H9 (cell line): Measurements from ENCODE around the gene AGAP5. TPM values are rescaled to one million over a fixed set of nuclear protein-coding genes. Genes with fewer than 3 reads are reported as not detected.

Experiments
- DNase-seq: peaks from one replicate; pipeline ENCODE4 v3.0.0-alpha.2; 2017
- H2AFZ ChIP-seq: one replicate; pipeline ENCODE4 v1.6.1; 2013; ENCODE audit warnings: mild to moderate bottlenecking, low read length, control low read depth, moderate library complexity
- H2AK5ac ChIP-seq: 2 replicates; pipeline ENCODE4 v1.6.1; 2013; ENCODE audit warnings: low read length, control low read depth, mixed read lengths; ENCODE audit not compliant: insufficient read length
- H2BK120ac ChIP-seq: one replicate; pipeline ENCODE4 v1.6.1; 2013; ENCODE audit warnings: low read depth, mild to moderate bottlenecking, low read length, control low read depth, inconsistent platforms; ENCODE audit not compliant: poor library complexity, severe bottlenecking
- H2BK12ac ChIP-seq: 2 replicates; pipeline ENCODE4 v1.6.1; 2013; ENCODE audit warnings: low read length, control low read depth, mixed read lengths, low read depth; ENCODE audit not compliant: insufficient read length
- H2BK15ac ChIP-seq: 2 replicates; pipeline ENCODE4 v1.6.1; 2013; ENCODE audit warnings: low read depth, low read length, control low read depth
- H2BK20ac ChIP-seq: one replicate; pipeline ENCODE4 v1.6.1; 2013; ENCODE audit warnings: low read depth, mild to moderate bottlenecking, low read length, control low read depth, inconsistent platforms; ENCODE audit not compliant: poor library complexity, severe bottlenecking
- H2BK5ac ChIP-seq: 2 replicates; pipeline ENCODE4 v1.6.1; 2013; ENCODE audit warnings: low read length, control low read depth, mixed read lengths; ENCODE audit not compliant: insufficient read length
- H3K14ac ChIP-seq: 2 replicates; pipeline ENCODE4 v1.6.1; 2013; ENCODE audit warnings: low read length, control low read depth; ENCODE audit not compliant: insufficient read depth
- H3K18ac ChIP-seq: 2 replicates; pipeline ENCODE4 v1.6.1; 2013; ENCODE audit warnings: low read depth, mild to moderate bottlenecking, mixed read lengths, low read length, control low read depth; ENCODE audit not compliant: insufficient read length
- H3K23ac ChIP-seq: 2 replicates; pipeline ENCODE4 v1.6.1; 2013; ENCODE audit warnings: low read length, control low read depth, mixed read lengths, low read depth; ENCODE audit not compliant: insufficient read length
- H3K23me2 ChIP-seq: 2 replicates; pipeline ENCODE4 v1.6.1; 2013; ENCODE audit warnings: low read depth, mild to moderate bottlenecking, mixed read lengths, low read length, control low read depth; ENCODE audit not compliant: insufficient read length, poor library complexity, severe bottlenecking
- H3K27ac ChIP-seq: 2 replicates; pipeline ENCODE4 v1.5.1; 2013; ENCODE audit warnings: low read length, control low read depth, mixed read lengths, low read depth; ENCODE audit not compliant: insufficient read length
- H3K27me3 ChIP-seq: 2 replicates; pipeline ENCODE4 v1.6.1; 2013; ENCODE audit warnings: low read length, control low read depth, inconsistent platforms; ENCODE audit not compliant: insufficient read depth
- H3K4ac ChIP-seq: 2 replicates; pipeline ENCODE4 v1.6.1; 2013; ENCODE audit warnings: low read depth, mild to moderate bottlenecking, control low read depth, inconsistent platforms, low read length, moderate library complexity
- H3K4me1 ChIP-seq: 2 replicates; pipeline ENCODE4 v1.6.1; 2013; ENCODE audit warnings: low read length, control low read depth, inconsistent platforms; ENCODE audit not compliant: insufficient read depth
- H3K4me2 ChIP-seq: 2 replicates; pipeline ENCODE4 v1.6.1; 2013; ENCODE audit warnings: low read length, control low read depth, mixed read lengths; ENCODE audit not compliant: insufficient read length, insufficient read depth
- H3K56ac ChIP-seq: 2 replicates; pipeline ENCODE4 v1.6.1; 2013; ENCODE audit warnings: low read depth, mild to moderate bottlenecking, mixed read lengths, low read length, control low read depth; ENCODE audit not compliant: insufficient read length
- H3K79me1 ChIP-seq: 2 replicates; pipeline ENCODE4 v1.6.1; 2013; ENCODE audit warnings: low read depth, mild to moderate bottlenecking, moderate library complexity, low read length, control low read depth, inconsistent platforms; ENCODE audit not compliant: insufficient read depth, poor library complexity, severe bottlenecking
- H3K79me2 ChIP-seq: 2 replicates; pipeline ENCODE4 v1.6.1; 2013; ENCODE audit warnings: low read length, control low read depth, inconsistent platforms; ENCODE audit not compliant: insufficient read depth
- H3K9ac ChIP-seq: 2 replicates; pipeline ENCODE4 v1.6.1; 2013; ENCODE audit warnings: low read length, control low read depth, mixed read lengths; ENCODE audit not compliant: insufficient read length; ENCODE audit errors: extremely low read depth
- H3K9me3 ChIP-seq: one replicate; pipeline ENCODE4 v1.6.1; 2013; ENCODE audit warnings: low read depth, low read length, inconsistent platforms; ENCODE audit not compliant: control insufficient read depth
- H3T11ph ChIP-seq: one replicate; pipeline ENCODE4 v1.6.1; 2013; ENCODE audit warnings: mild to moderate bottlenecking, low read length, control low read depth, inconsistent platforms
- H4K20me1 ChIP-seq: one replicate; pipeline ENCODE4 v1.6.1; 2013; ENCODE audit not compliant: control insufficient read depth, insufficient read length, insufficient read depth
- H4K5ac ChIP-seq: 2 replicates; pipeline ENCODE4 v1.6.1; 2013; ENCODE audit warnings: low read depth, mild to moderate bottlenecking, mixed read lengths, low read length, control low read depth; ENCODE audit not compliant: insufficient read length
- H4K8ac ChIP-seq: replicated peaks from 2 replicates; pipeline ENCODE4 v1.6.1; 2013; ENCODE audit warnings: low read length, control low read depth, mixed read lengths, low read depth; ENCODE audit not compliant: insufficient read length
- H4K91ac ChIP-seq: 2 replicates; pipeline ENCODE4 v1.6.1; 2013; ENCODE audit warnings: low read depth, mild to moderate bottlenecking, moderate library complexity, mixed read lengths, low read length, control low read depth; ENCODE audit not compliant: insufficient read length
- H3K27ac Mint-ChIP-seq, 3 experiments: 2 replicates in 2 of 3; 3 replicates in 1 of 3; pipeline ENCODE4 v1.8.0; 2020 to 2021; ENCODE audit warnings: mixed read lengths in 3 of 3, mild to moderate bottlenecking in 1 of 3, moderate library complexity in 1 of 3
- H3K27me3 Mint-ChIP-seq: 2 replicates; pipeline ENCODE4 v1.8.0; 2021; ENCODE audit warnings: low read depth, mild to moderate bottlenecking, moderate library complexity, mixed read lengths
- H3K36me3 Mint-ChIP-seq, 3 experiments: 2 replicates in 2 of 3; 3 replicates in 1 of 3; pipeline ENCODE4 v1.8.0; 2020 to 2021; ENCODE audit warnings: low read depth in 3 of 3, mixed read lengths in 3 of 3; ENCODE audit not compliant: insufficient read depth in 1 of 3
- H3K4me1 Mint-ChIP-seq, 2 experiments: 2 replicates each; pipeline ENCODE4 v1.8.0; 2020; ENCODE audit warnings: mixed read lengths in 2 of 2
- H3K4me3 Mint-ChIP-seq, 2 experiments: 2 replicates in 1 of 2; 3 replicates in 1 of 2; pipeline ENCODE4 v1.8.0; 2020 to 2021; ENCODE audit warnings: mild to moderate bottlenecking in 2 of 2, mixed read lengths in 2 of 2, moderate library complexity in 1 of 2
- H3K9me3 Mint-ChIP-seq, 2 experiments: 2 replicates in 1 of 2; 3 replicates in 1 of 2; pipeline ENCODE4 v1.8.0; 2020; ENCODE audit warnings: mild to moderate bottlenecking in 2 of 2, mixed read lengths in 2 of 2, moderate library complexity in 1 of 2
- WGBS: extraction: QIAGEN DNeasy Blood & Tissue Kit; methylation state at CpG from one replicate; pipeline ENCODE4 v1.1.7; 2013; ENCODE audit warnings: missing lambda C conversion rate, low lambda C conversion rate, mixed read lengths; ENCODE audit not compliant: insufficient read length; ENCODE audit errors: extremely low coverage; 5-methylcytosine and 5-hydroxymethylcytosine counted together
- total RNA-seq: library from RNA; stranded (reverse); gene quantifications from 2 replicates; pipeline ENCODE4 v1.2.1, GENCODE V29; 2021
- TF ChIP-seq, protein P1 (sequence below): fragments of 200-600 bp; sonication (generic); conservative IDR thresholded peaks from 3 replicates; pipeline ENCODE4 v1.8.0; 2021; ENCODE audit warnings: antibody characterized with exemption, mild to moderate bottlenecking

The AGAP5 gene
- total RNA-seq, 1 experiment from 2014 or later: 5.2 TPM

DNA sequence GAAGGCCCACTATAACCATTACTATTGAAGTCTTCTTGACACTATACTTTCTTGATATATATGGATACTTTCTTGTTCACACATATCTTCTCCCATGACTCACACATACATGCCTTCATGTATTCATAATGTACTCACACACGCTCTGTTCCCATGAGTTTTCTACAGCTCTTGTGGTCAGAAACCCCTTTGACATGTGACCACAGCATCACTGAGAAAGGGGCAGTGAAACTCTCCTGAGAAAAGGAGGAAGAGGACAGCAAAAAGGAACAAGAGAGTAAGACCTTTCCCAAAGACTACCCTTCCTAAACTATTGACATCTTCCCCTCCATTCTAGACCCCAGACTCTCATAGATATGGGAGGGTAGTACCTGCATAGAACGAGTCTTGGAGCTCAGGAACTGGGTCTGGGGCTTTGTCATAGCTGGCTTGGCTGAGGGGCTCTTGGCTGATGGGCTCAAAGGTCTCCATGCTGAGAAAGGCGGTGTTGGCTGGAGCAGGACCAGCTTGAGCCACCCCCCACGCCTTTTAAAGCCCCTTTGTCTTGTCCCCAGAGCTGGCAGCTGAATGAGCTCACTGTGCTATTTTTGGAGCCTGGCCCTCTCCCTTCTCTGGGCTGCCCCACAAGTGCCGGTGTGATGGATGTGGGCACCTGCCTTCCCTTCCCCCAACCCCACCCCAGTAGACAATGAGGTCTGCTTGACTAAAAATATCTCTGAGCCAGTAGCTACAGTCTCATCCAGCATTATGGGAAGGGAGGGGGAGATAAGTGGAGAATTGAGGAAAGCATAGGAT lies 47.2 kb downstream of the AGAP5 start:
- Mint-ChIP-seq H3K27ac (no peak overlapping the region), H3K4me1 (peaks cover 16 to 22% of the 10 kb centered on the region in 2 experiments), H3K9me3 (no peaks in the 10 kb centered on the region), H3K36me3 (no peaks in the 10 kb centered on the region), H3K4me3 (no peak overlapping the region), H3K27me3 (no peaks in the 10 kb centered on the region; the same call in 1 of the 2 replicates)
- H2BK15ac ChIP-seq: no peak overlapping the region
- H2BK120ac ChIP-seq: no peak overlapping the region
- no peak overlapping the region for H3K27ac ChIP-seq
- H3K14ac ChIP-seq: no peak overlapping the region; the same call in 1 of the 2 replicates
- no peak for DNase-seq
- H3K79me1 ChIP-seq: no peaks in the 10 kb centered on the region
- no peaks in the 10 kb centered on the region for H4K20me1 ChIP-seq
- no CpG with 5 or more reads among the region's 5 CpGs for WGBS
- H3K4me1 ChIP-seq: peaks cover 3% of the 10 kb centered on the region; the same call in 1 of the 2 replicates
- no peak overlapping the region for H3K9ac ChIP-seq
- H3K9me3 ChIP-seq: no peaks in the 10 kb centered on the region
- no peak overlapping the region for H3K23ac ChIP-seq
- H4K91ac ChIP-seq: no peak overlapping the region
- H2BK20ac ChIP-seq: no peak overlapping the region
- H4K5ac ChIP-seq: no peak overlapping the region
- TF ChIP-seq, protein P1, sequence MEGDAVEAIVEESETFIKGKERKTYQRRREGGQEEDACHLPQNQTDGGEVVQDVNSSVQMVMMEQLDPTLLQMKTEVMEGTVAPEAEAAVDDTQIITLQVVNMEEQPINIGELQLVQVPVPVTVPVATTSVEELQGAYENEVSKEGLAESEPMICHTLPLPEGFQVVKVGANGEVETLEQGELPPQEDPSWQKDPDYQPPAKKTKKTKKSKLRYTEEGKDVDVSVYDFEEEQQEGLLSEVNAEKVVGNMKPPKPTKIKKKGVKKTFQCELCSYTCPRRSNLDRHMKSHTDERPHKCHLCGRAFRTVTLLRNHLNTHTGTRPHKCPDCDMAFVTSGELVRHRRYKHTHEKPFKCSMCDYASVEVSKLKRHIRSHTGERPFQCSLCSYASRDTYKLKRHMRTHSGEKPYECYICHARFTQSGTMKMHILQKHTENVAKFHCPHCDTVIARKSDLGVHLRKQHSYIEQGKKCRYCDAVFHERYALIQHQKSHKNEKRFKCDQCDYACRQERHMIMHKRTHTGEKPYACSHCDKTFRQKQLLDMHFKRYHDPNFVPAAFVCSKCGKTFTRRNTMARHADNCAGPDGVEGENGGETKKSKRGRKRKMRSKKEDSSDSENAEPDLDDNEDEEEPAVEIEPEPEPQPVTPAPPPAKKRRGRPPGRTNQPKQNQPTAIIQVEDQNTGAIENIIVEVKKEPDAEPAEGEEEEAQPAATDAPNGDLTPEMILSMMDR: no peak
- H2BK12ac ChIP-seq: no peak overlapping the region
- no peaks in the 10 kb centered on the region for H3K79me2 ChIP-seq
- no peaks in the 10 kb centered on the region for H3K27me3 ChIP-seq
- H2AK5ac ChIP-seq: no peak overlapping the region
- peaks cover 4% of the 10 kb centered on the region for H3K23me2 ChIP-seq
- H4K8ac ChIP-seq: no peak overlapping the region
- H3K18ac ChIP-seq: no peak overlapping the region
- H3T11ph ChIP-seq: no peak overlapping the region
- H3K4ac ChIP-seq: no peak overlapping the region
- no peak overlapping the region for H3K4me2 ChIP-seq
- H2AFZ ChIP-seq: no peak overlapping the region
- H3K56ac ChIP-seq: no peak overlapping the region
- H2BK5ac ChIP-seq: no peak overlapping the region
